Mesendoderm (in vitro differentiated cells): ENCODE results near the gene TFR2.

ENCODE experiments used
- DNase-seq: peaks from one replicate; pipeline ENCODE4 v3.0.0; 2013
- H2AK5ac ChIP-seq: 2 replicates; pipeline ENCODE4 v1.6.1; 2013; ENCODE audit warnings: low read length, inconsistent platforms
- H2BK120ac ChIP-seq: 2 replicates; pipeline ENCODE4 v1.6.1; 2013; ENCODE audit warnings: low read depth, mild to moderate bottlenecking, low read length, moderate library complexity, mixed read lengths
- H2BK15ac ChIP-seq: replicated peaks from 2 replicates; pipeline ENCODE4 v1.6.1; 2013; ENCODE audit warnings: low read depth, mild to moderate bottlenecking, moderate library complexity
- H2BK5ac ChIP-seq: 2 replicates; pipeline ENCODE4 v1.6.1; 2013; ENCODE audit warnings: low read length, inconsistent platforms
- H3K18ac ChIP-seq: 2 replicates; pipeline ENCODE4 v1.6.1; 2013; ENCODE audit warnings: mild to moderate bottlenecking, low read length, mixed read lengths
- H3K23ac ChIP-seq: one replicate; pipeline ENCODE4 v1.6.1; 2013; ENCODE audit warnings: low read length
- H3K27ac ChIP-seq: 2 replicates; pipeline ENCODE4 v1.5.1; 2013; ENCODE audit warnings: low read depth, mild to moderate bottlenecking, inconsistent platforms, low read length, moderate library complexity
- H3K27me3 ChIP-seq: 2 replicates; pipeline ENCODE4 v1.6.1; 2013; ENCODE audit warnings: low read length, control low read depth, mild to moderate bottlenecking, inconsistent platforms; ENCODE audit not compliant: insufficient read depth, poor library complexity
- H3K36me3 ChIP-seq: 2 replicates; pipeline ENCODE4 v1.6.1; 2013; ENCODE audit warnings: low read length, inconsistent platforms; ENCODE audit not compliant: control insufficient read depth, insufficient read depth
- H3K4ac ChIP-seq: one replicate; pipeline ENCODE4 v1.6.1; 2013; ENCODE audit warnings: low read depth, mild to moderate bottlenecking, low read length, moderate library complexity
- H3K4me1 ChIP-seq: 2 replicates; pipeline ENCODE4 v1.6.1; 2013; ENCODE audit warnings: low read depth, low read length, inconsistent platforms; ENCODE audit not compliant: control insufficient read depth
- H3K4me2 ChIP-seq: 2 replicates; pipeline ENCODE4 v1.6.1; 2013; ENCODE audit warnings: low read length
- H3K4me3 ChIP-seq: 2 replicates; pipeline ENCODE4 v1.5.1; 2013; ENCODE audit warnings: mild to moderate bottlenecking, low read length
- H3K56ac ChIP-seq: one replicate; pipeline ENCODE4 v1.6.1; 2013; ENCODE audit warnings: low read length
- H3K79me1 ChIP-seq: 2 replicates; pipeline ENCODE4 v1.6.1; 2013; ENCODE audit warnings: low read length, inconsistent platforms
- H3K79me2 ChIP-seq: 2 replicates; pipeline ENCODE4 v1.6.1; 2013; ENCODE audit warnings: mild to moderate bottlenecking, low read length; ENCODE audit not compliant: control insufficient read depth, insufficient read depth
- H3K9ac ChIP-seq: 2 replicates; pipeline ENCODE4 v1.6.1; 2013; ENCODE audit warnings: low read length, inconsistent platforms
- H4K5ac ChIP-seq: one replicate; pipeline ENCODE4 v1.6.1; 2013; ENCODE audit warnings: low read length
- H4K8ac ChIP-seq: one replicate; pipeline ENCODE4 v1.6.1; 2013; ENCODE audit warnings: low read depth, mild to moderate bottlenecking, control low read depth, low read length, moderate library complexity
- WGBS: extraction: QIAGEN DNeasy Blood & Tissue Kit; methylation state at CpG from one replicate; pipeline ENCODE4 v1.1.7; 2013; ENCODE audit warnings: low lambda C conversion rate, missing lambda C conversion rate; ENCODE audit not compliant: insufficient coverage; ENCODE audit errors: extremely low coverage; 5-methylcytosine and 5-hydroxymethylcytosine counted together

The TFR2 gene

DNA sequence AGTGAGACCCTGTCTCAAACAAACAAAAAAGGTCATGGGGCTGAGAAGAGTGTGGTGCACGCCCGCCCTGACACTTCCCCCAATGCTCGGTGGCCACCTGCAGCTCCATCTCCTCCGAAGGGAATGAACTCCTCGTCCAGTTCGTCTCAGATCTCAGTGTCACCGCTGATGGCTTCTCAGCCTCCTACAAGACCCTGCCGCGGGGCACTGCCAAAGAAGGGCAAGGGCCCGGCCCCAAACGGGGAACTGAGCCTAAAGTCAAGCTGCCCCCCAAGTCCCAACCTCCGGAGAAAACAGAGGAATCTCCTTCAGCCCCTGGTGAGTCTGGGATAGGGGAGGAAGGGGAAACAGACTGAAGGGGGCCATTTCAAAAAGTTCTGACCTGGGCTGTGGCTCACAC lies 35.0 kb downstream of the TFR2 start:
- Histone ChIP-seq H3K18ac (no peak overlapping the region), H3K36me3 (no peaks in the 10 kb centered on the region), H3K23ac (no peak overlapping the region), H3K27ac (no peak overlapping the region), H3K79me1 (no peaks in the 10 kb centered on the region), H3K27me3 (no peaks in the 10 kb centered on the region), H3K9ac (no peak overlapping the region), H3K4me2 (no peak overlapping the region), H3K4ac (no peak overlapping the region), H2AK5ac (no peak overlapping the region), H2BK5ac (no peak overlapping the region), H4K8ac (no peak overlapping the region), H3K4me3 (no peak overlapping the region), H2BK15ac (no peak overlapping the region), H3K4me1 (peaks cover 8% of the 10 kb centered on the region), H4K5ac (no peak overlapping the region), H3K79me2 (no peaks in the 10 kb centered on the region), H3K56ac (no peak overlapping the region), H2BK120ac (no peak overlapping the region)
- no CpG with 5 or more reads among the region's 12 CpGs for WGBS
- no peak for DNase-seq

DNA sequence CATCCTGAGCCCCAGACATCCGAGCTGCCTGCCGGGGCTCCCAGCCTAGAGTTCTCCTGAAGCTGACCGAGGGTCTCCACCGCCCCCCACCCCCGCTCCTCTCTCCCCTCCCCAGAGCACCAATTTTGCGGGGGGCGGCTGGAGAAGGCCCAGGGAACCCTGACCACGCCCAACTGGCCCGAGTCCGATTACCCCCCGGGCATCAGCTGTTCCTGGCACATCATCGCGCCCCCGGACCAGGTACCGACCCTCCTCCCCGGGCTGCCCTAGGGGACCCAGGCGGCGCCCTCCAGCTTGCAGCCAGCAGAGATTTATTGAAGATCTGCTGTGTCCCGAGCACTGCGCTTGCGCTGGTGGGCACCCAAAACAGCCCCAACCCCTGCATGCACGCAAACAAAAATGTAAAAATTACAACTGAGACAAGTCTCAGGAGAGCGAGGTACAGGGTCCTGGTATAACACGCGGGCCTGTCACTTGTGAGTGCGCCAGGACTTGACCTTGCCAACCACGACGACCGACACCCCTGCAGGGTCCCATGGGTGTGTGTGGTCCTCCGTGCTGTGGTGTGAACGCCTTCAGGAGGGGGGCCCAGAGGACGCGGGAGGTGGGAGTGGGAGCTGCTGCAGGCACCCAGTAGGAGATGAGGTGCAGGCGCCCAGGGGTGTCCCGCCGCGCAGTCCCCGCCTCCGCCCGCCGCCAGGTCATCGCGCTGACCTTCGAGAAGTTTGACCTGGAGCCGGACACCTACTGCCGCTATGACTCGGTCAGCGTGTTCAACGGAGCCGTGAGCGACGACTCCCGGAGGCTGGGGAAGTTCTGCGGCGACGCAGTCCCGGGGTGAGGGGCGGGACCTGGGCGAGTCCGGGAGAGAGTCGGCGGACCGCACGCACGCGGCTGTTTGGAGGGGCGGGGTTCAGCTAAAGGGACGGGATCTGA lies 36.1 kb downstream of the TFR2 start:
- H3K79me2 ChIP-seq = no peaks in the 10 kb centered on the region

DNA sequence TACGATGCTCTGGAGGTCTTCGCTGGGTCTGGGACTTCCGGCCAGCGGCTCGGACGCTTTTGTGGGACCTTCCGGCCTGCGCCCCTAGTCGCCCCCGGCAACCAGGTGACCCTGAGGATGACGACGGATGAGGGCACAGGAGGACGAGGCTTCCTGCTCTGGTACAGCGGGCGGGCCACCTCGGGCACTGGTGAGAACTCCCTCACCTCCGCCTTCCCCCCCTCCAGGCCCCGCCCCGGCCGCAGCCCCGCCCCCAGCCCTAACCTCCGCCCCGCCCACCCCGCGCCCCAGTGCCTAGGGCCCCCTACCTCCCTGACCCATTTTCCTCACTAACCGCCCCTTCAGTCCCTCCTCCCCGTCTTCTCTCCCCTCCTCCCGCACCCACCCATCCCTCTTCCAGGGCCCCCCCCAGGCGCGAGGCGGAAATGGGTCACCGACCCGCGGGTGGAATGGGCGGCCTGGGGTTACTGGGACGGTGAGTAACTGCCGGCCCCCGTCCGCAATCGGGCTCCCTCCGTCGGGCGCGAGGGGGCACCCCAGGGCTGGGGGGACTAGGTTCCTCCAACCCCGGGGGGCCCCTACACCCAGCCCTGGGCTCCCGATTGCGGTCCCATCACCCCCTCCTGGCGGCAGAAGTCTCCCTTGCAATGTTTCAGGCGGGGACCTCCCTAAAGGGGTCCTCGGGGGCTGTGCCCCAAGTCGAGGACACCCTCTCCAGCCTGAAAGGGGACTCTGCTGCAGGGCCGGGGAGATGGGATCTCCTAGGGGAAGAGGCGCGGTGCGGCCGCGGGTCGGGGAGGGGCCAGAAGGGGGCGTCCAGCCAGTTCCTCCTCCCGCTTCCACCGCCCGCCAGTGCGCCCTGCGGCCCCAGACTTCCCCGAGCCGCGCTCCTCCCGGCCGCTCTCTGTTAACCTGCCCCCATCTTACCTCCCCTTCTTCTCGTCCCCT lies 37.0 kb downstream of the TFR2 start:
- H3K18ac ChIP-seq = peak overlapping the region; percentile 89
- H4K5ac ChIP-seq = no peak overlapping the region
- no peak overlapping the region for H2BK15ac ChIP-seq
- H3K9ac ChIP-seq = peak overlapping the region; percentile 73
- H3K23ac ChIP-seq = no peak overlapping the region
- peak; percentile 84 for DNase-seq
- no peaks in the 10 kb centered on the region for H3K79me1 ChIP-seq
- H2BK120ac ChIP-seq = no peak overlapping the region
- no peak overlapping the region for H2AK5ac ChIP-seq
- peaks cover 8% of the 10 kb centered on the region for H3K4me1 ChIP-seq
- WGBS = no CpG with 5 or more reads among the region's 70 CpGs
- no peaks in the 10 kb centered on the region for H3K79me2 ChIP-seq
- H3K4me2 ChIP-seq = peak overlapping the region; percentile 69
- no peaks in the 10 kb centered on the region for H3K36me3 ChIP-seq
- H3K27ac ChIP-seq = no peak overlapping the region
- H2BK5ac ChIP-seq = no peak overlapping the region
- no peak overlapping the region for H4K8ac ChIP-seq
- H3K56ac ChIP-seq = peak overlapping the region; percentile 95
- peak overlapping the region; percentile 89 for H3K4ac ChIP-seq
- H3K4me3 ChIP-seq = peak overlapping the region; percentile 65
- no peaks in the 10 kb centered on the region for H3K27me3 ChIP-seq

More for the DNA sequence above, 36.1 kb downstream of the TFR2 start:
- Histone ChIP-seq H4K8ac (no peak overlapping the region), H3K56ac (peak overlapping the region; percentile 84), H3K9ac (peak overlapping the region; percentile 73), H4K5ac (no peak overlapping the region), H3K4me3 (peak overlapping the region; percentile 24), H3K18ac (no peak overlapping the region), H2AK5ac (no peak overlapping the region), H3K4me2 (peak overlapping the region; percentile 30), H3K23ac (no peak overlapping the region), H3K27me3 (no peaks in the 10 kb centered on the region), H2BK5ac (no peak overlapping the region), H3K4me1 (peaks cover 8% of the 10 kb centered on the region), H2BK15ac (no peak overlapping the region), H2BK120ac (no peak overlapping the region), H3K27ac (no peak overlapping the region), H3K36me3 (no peaks in the 10 kb centered on the region), H3K79me1 (no peaks in the 10 kb centered on the region), H3K4ac (no peak overlapping the region)
- no CpG with 5 or more reads among the region's 68 CpGs for WGBS
- no peak for DNase-seq

DNA sequence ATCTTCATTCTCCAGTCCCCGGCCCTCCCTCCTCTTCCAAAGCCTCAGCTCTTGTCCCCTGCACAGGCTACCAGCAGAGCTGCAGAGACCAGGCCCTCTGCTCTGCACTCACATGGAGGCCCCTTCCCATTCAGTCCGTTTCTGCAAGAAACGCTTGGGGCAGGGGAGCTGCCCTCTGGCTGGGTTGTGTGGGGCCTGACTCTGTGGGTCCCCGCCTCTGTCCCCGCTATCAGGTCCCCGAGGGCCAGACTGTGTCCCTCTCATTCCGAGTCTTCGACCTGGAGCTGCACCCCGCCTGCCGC lies 37.7 kb downstream of the TFR2 start:
- Histone ChIP-seq H2BK120ac (no peak overlapping the region), H3K56ac (peak overlapping the region; percentile 95), H2AK5ac (no peak overlapping the region), H3K79me1 (no peaks in the 10 kb centered on the region), H3K27ac (no peak overlapping the region), H3K23ac (no peak overlapping the region), H3K18ac (no peak overlapping the region), H2BK15ac (no peak overlapping the region), H3K79me2 (no peaks in the 10 kb centered on the region), H4K5ac (no peak overlapping the region), H3K27me3 (no peaks in the 10 kb centered on the region), H3K9ac (peak overlapping the region; percentile 72), H3K4me2 (peak overlapping the region; percentile 69), H3K4me1 (peaks cover 8% of the 10 kb centered on the region), H4K8ac (no peak overlapping the region), H3K4ac (no peak overlapping the region), H3K4me3 (peak overlapping the region; percentile 16), H3K36me3 (no peaks in the 10 kb centered on the region), H2BK5ac (no peak overlapping the region)
- peak; percentile 83 for DNase-seq
- no CpG with 5 or more reads among the region's 10 CpGs for WGBS

DNA sequence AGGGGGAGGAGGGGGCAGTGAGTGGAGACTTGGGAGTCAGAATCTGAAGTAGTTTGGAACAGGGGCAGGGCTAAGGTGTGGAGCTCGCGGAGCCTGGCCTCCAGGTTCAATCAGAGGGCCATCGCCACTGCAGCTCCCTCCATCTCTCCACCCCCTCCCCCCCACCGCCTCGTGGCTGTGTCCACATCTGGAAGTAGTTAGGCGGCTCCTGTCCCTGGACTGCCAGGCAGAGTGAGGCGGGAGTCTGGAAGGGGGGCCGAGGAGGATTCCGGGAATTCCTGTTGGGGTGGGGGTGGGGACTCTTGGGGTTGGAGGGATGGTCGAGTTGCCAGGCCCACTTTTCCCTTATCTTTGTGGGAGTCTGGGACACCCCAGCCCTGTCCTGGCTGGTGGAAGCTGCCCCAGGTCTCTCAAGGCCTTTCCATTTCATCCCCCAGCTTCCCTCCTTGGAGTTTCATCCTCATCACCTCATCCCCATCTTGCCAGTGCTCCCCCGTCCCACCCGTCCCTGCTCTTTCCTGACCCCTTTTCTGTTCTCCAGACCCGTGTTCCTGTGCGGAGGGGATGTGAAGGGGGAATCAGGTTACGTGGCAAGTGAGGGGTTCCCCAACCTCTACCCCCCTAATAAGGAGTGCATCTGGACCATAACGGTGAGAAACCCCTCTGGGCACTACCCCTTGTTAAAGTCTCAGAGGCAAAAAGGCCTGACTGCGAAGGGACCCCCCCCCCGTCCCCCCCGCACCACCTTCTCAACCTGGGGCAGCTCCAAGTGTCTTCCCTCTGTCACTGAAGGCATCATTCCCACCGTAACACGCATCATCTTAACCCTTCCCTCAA lies 38.2 kb downstream of the TFR2 start:
- H3K23ac ChIP-seq = no peak overlapping the region
- H3K56ac ChIP-seq = peak overlapping the region; percentile 95
- no peak overlapping the region for H2BK120ac ChIP-seq
- peak overlapping the region; percentile 17 for H3K27ac ChIP-seq
- H3K18ac ChIP-seq = no peak overlapping the region
- DNase-seq = peak; percentile 90
- H3K4ac ChIP-seq = peak overlapping the region; percentile 41
- no peaks in the 10 kb centered on the region for H3K79me2 ChIP-seq
- no CpG with 5 or more reads among the region's 21 CpGs for WGBS
- H2AK5ac ChIP-seq = peak overlapping the region; percentile 98
- H2BK15ac ChIP-seq = no peak overlapping the region
- H3K79me1 ChIP-seq = no peaks in the 10 kb centered on the region
- no peak overlapping the region for H2BK5ac ChIP-seq
- no peak overlapping the region for H4K8ac ChIP-seq
- H4K5ac ChIP-seq = no peak overlapping the region
- peak overlapping the region; percentile 69 for H3K4me2 ChIP-seq
- H3K9ac ChIP-seq = peak overlapping the region; percentile 73
- H3K4me3 ChIP-seq = no peak overlapping the region
- H3K4me1 ChIP-seq = peaks cover 8% of the 10 kb centered on the region
- no peaks in the 10 kb centered on the region for H3K36me3 ChIP-seq
- no peaks in the 10 kb centered on the region for H3K27me3 ChIP-seq
